A549 (cell line): ENCODE measurements around the gene ZNF564. TPM values are rescaled to one million over a fixed set of nuclear protein-coding genes. Genes with fewer than 3 reads are reported as not detected.

Experiments
- ATAC-seq, 2 experiments: fragments of 200-7000 bp in 1 of 2; fragments of >200 bp in 1 of 2; cut with Nextera tagmentation in 1 of 2; cut with Tn5 transposase in 1 of 2; 3 replicates each; pipeline versions ENCODE4 v1.8.0 to v1.9.1; 2018 to 2020; ENCODE audit warnings: mild to moderate bottlenecking in 1 of 2, moderate library complexity in 1 of 2
- CTCF ChIA-PET: fragments of 300-600 bp; sonication (Branson Sonifier 250); formaldehyde crosslinking; extraction: SDS; loops from one replicate; lab custom pipeline; 2021; ENCODE audit warnings: antibody characterized with exemption, inconsistent platforms; lab: Yijun Ruan, JAX
- POLR2A ChIA-PET: fragments of 350-600 bp; formaldehyde crosslinking; extraction: SDS; loops from one replicate; lab custom pipeline; 2021; ENCODE audit warnings: antibody characterized with exemption, inconsistent platforms; lab: Yijun Ruan, JAX
- DNase-seq, 2 experiments: peaks; one replicate each; pipeline versions ENCODE4 v3.0.0 to v3.0.0-alpha.2; 2011 to 2016; ENCODE audit warnings: low read depth in 1 of 2, low spot score in 1 of 2
- FAIRE-seq: peaks from 2 replicates; lab custom pipeline; 2011; peaks lifted over from hg19 to GRCh38; lab: Jason Lieb, UNC
- H3K27ac ChIP-seq, 2 experiments: fragments of >200 bp; sonication (Bioruptor Twin); formaldehyde crosslinking; 3 replicates each; pipeline ENCODE4 v1.5.1; 2016 to 2017
- H3K4me1 ChIP-seq: fragments of >200 bp; sonication (Bioruptor Twin); formaldehyde crosslinking; 3 replicates; pipeline ENCODE4 v1.6.1; 2016
- H3K4me2 ChIP-seq: fragments of >200 bp; sonication (Bioruptor Twin); formaldehyde crosslinking; 3 replicates; pipeline ENCODE4 v1.6.1; 2016
- H3K4me3 ChIP-seq: fragments of >200 bp; sonication (Bioruptor Twin); formaldehyde crosslinking; 3 replicates; pipeline ENCODE4 v1.5.1; 2016
- H3K9me3 ChIP-seq: fragments of >200 bp; sonication (Bioruptor Twin); formaldehyde crosslinking; 3 replicates; pipeline ENCODE4 v1.6.1; 2016
- ATOH8 ChIP-seq: fragments of 250-450 bp; sonication (Bioruptor Pico); IDR thresholded peaks from 2 replicates; pipeline ENCODE4 v1.5.0; 2020; ENCODE audit warnings: low read depth, mild to moderate bottlenecking, moderate library complexity
- BHLHE40 ChIP-seq: IDR thresholded peaks from 2 replicates; pipeline ENCODE4 v1.6.1; 2012; ENCODE audit warnings: low read depth, low read length, inconsistent platforms
- CBX2 ChIP-seq: fragments of 200-600 bp; sonication (generic); IDR thresholded peaks from 2 replicates; pipeline ENCODE4 v1.6.1; 2016; ENCODE audit warnings: low read depth, mild to moderate bottlenecking, borderline replicate concordance
- CBX8 ChIP-seq: fragments of 200-600 bp; sonication (generic); IDR thresholded peaks from 2 replicates; pipeline ENCODE4 v1.6.1; 2016
- CEBPB ChIP-seq, 2 experiments: fragments of >200 bp in 1 of 2; sonication (Bioruptor Twin) in 1 of 2; formaldehyde crosslinking in 1 of 2; IDR thresholded peaks; 2 replicates each; pipeline ENCODE4 v1.6.1; 2012 to 2016
- CTCF ChIP-seq: fragments of >200 bp; sonication (Bioruptor Twin); formaldehyde crosslinking; IDR thresholded peaks from 3 replicates; pipeline ENCODE4 v1.5.1; 2016
- EHF ChIP-seq: fragments of 250-450 bp; sonication (Bioruptor Pico); IDR thresholded peaks from 2 replicates; pipeline ENCODE4 v1.5.0; 2020; ENCODE audit warnings: mild to moderate bottlenecking
- FOSL2 ChIP-seq, 2 experiments: fragments of 450-650 bp in 1 of 2; fragments of >200 bp in 1 of 2; sonication (Bioruptor Twin) in 1 of 2; formaldehyde crosslinking; IDR thresholded peaks; 2 replicates each; pipeline versions ENCODE4 v1.5.0 to v1.6.1; 2016 to 2020; ENCODE audit warnings: mild to moderate bottlenecking in 1 of 2, moderate library complexity in 1 of 2
- HEYL ChIP-seq: fragments of 250-450 bp; sonication (Bioruptor Pico); IDR thresholded peaks from 2 replicates; pipeline ENCODE4 v1.8.0; 2021; ENCODE audit warnings: mild to moderate bottlenecking, moderate library complexity
- HMGXB4 ChIP-seq: fragments of 250-450 bp; sonication (Bioruptor Pico); IDR thresholded peaks from 2 replicates; pipeline ENCODE4 v1.5.0; 2021; ENCODE audit warnings: mild to moderate bottlenecking, moderate library complexity, borderline replicate concordance
- HOXB13 ChIP-seq: fragments of 250-450 bp; sonication (Bioruptor Pico); IDR thresholded peaks from 2 replicates; pipeline ENCODE4 v1.5.0; 2020; ENCODE audit warnings: low read depth, mild to moderate bottlenecking, moderate library complexity
- JUN ChIP-seq, 2 experiments: fragments of >200 bp; sonication (Bioruptor Twin); formaldehyde crosslinking; IDR thresholded peaks; 2 replicates in 1 of 2; 3 replicates in 1 of 2; pipeline ENCODE4 v1.6.1; 2016 to 2017
- JUNB ChIP-seq: fragments of >200 bp; sonication (Bioruptor Twin); formaldehyde crosslinking; IDR thresholded peaks from 2 replicates; pipeline ENCODE4 v1.6.1; 2016
- KDM1A ChIP-seq: fragments of 200-600 bp; sonication (generic); IDR thresholded peaks from 2 replicates; pipeline ENCODE4 v1.6.1; 2016; ENCODE audit warnings: low read depth, mild to moderate bottlenecking
- MYC ChIP-seq: IDR thresholded peaks from 2 replicates; pipeline ENCODE4 v1.6.1; 2012; ENCODE audit warnings: mild to moderate bottlenecking, inconsistent platforms, low read length, improper control_type of control experiment, borderline replicate concordance
- PBX3 ChIP-seq: IDR thresholded peaks from 2 replicates; pipeline ENCODE4 v1.6.1; 2012
- RCOR1 ChIP-seq: fragments of 150-350 bp; IDR thresholded peaks from 2 replicates; pipeline ENCODE4 v1.6.1; 2014; ENCODE audit warnings: antibody characterized with exemption, low read length, low read depth
- RFX5 ChIP-seq: fragments of 450-650 bp; IDR thresholded peaks from 2 replicates; pipeline ENCODE4 v1.7.1; 2014; ENCODE audit warnings: antibody characterized with exemption, mild to moderate bottlenecking, moderate library complexity
- SREBF2 ChIP-seq: fragments of 450-650 bp; IDR thresholded peaks from 2 replicates; pipeline ENCODE4 v1.6.1; 2014; ENCODE audit warnings: mild to moderate bottlenecking, moderate library complexity
- TFCP2L1 ChIP-seq: fragments of 250-450 bp; sonication (Bioruptor Pico); IDR thresholded peaks from 2 replicates; pipeline ENCODE4 v1.5.0; 2021; ENCODE audit warnings: mild to moderate bottlenecking
- TP53 ChIP-seq: fragments of 250-450 bp; sonication (Bioruptor Pico); IDR thresholded peaks from 2 replicates; pipeline ENCODE4 v1.5.0; 2021; ENCODE audit warnings: mild to moderate bottlenecking, moderate library complexity
- WGBS: methylation state at CpG from one replicate; pipeline ENCODE4 v1.1.6; 2017; ENCODE audit errors: missing lambda C conversion rate; 5-methylcytosine and 5-hydroxymethylcytosine counted together
- polyA plus RNA-seq, 4 experiments: library from polyadenylated mRNA; depleted of rRNA in 3 of 4; stranded (reverse); fragments of >200 nt; fragmentation: RNase III in 1 of 4; extraction: RNeasy Plus Mini Kit Qiagen cat#74134 plus additional on column Dnase treatment in 1 of 4; gene quantifications; 2 replicates in 3 of 4; 3 replicates in 1 of 4; pipeline ENCODE4 v1.2.3, GENCODE V29; 2011 to 2017

Gene ZNF564
- polyA plus RNA-seq, 2 of the 4 experiments (the other 2 are of a cell fraction), result 1.9 to 2.5 TPM

- H3K4me3 ChIP-seq, result no peak overlapping the region
- H3K9me3 ChIP-seq, result peaks cover 76% of the 10 kb centered on the region
- no peak for FAIRE-seq
- ATAC-seq, result no peak
- no peaks in the 10 kb centered on the region for H3K4me1 ChIP-seq
- POLR2A ChIA-PET, result no interaction called here
- no peak overlapping the region for H3K4me2 ChIP-seq
- H3K27ac ChIP-seq, result no peak overlapping the region
- CTCF ChIA-PET, result no interaction called here
- 93% methylated on average over 10 of the region's 10 CpGs for WGBS
- DNase-seq, result no peak
- no peak for TF ChIP-seq CBX2
- no peak for TF ChIP-seq BHLHE40
- no peak for TF ChIP-seq JUNB
- TF ChIP-seq TP53 (CRISPR knock-in tag), result no peak
- TF ChIP-seq EHF, result no peak
- TF ChIP-seq HMGXB4 (CRISPR knock-in tag), result no peak
- TF ChIP-seq FOSL2 (IDR thresholded peaks at IDR 0.05), result no peak
- no peak for TF ChIP-seq FOSL2 (CRISPR knock-in tag; IDR thresholded peaks at IDR 0.05)
- no peak for TF ChIP-seq HEYL
- TF ChIP-seq SREBF2, result no peak
Measured at GRCh38 chr19:12578641-12579040, 27.4 kb upstream of the ZNF564 start.

GRCh38 chr19:12574036-12574435 is 22.8 kb upstream of the ZNF564 start:
- H3K9me3 ChIP-seq, result peaks cover 39% of the 10 kb centered on the region; the same call in 2 of the 3 replicates
- H3K4me3 ChIP-seq, result no peak overlapping the region
- TF ChIP-seq JUN (IDR thresholded peaks at IDR 0.05) (no peak), CTCF (no peak), MYC (no peak), RFX5 (no peak), HOXB13 (CRISPR knock-in tag) (no peak), CBX8 (no peak), KDM1A (no peak), TFCP2L1 (CRISPR knock-in tag) (no peak), ATOH8 (CRISPR knock-in tag) (no peak), PBX3 (no peak), RCOR1 (no peak), CEBPB (IDR thresholded peaks at IDR 0.05) (no peak)
- WGBS, result 58% methylated on average over 7 of the region's 7 CpGs
- H3K4me2 ChIP-seq, result no peak overlapping the region
- ChIA-PET POLR2A (interaction anchor here (1.0 kb wide), 1 partner anchor 37 kb away, joined by 3 read pairs; no protein-coding TSS in a partner anchor), CTCF (interaction anchor here (0.6 kb wide), 1 partner anchor 220 kb away, joined by 4 read pairs; no protein-coding TSS in a partner anchor)
- H3K4me1 ChIP-seq, result no peaks in the 10 kb centered on the region
- no peak overlapping the region for H3K27ac ChIP-seq
- FAIRE-seq, result no peak
- ATAC-seq, result no peak
- no peak for DNase-seq
